Pancreas (tissue), 10 donors: ENCODE results near the gene SYNDIG1. TPM values are rescaled to one million over a fixed set of nuclear protein-coding genes. Genes with fewer than 3 reads are reported as not detected.

Experiments
- ATAC-seq, 4 donors: fragments of 200-7000 bp; cut with Tn5 transposase; one replicate each; pipeline versions ENCODE4 v1.8.0 to v1.9.1; 2020; ENCODE audit warnings: mild to moderate bottlenecking in 4 of 4, moderate library complexity in 4 of 4
- DNase-seq, 6 donors: peaks; one replicate each; pipeline ENCODE4 v3.0.0-alpha.2; 2020
- FAIRE-seq: peaks from 2 replicates; lab custom pipeline; 2012; peaks lifted over from hg19 to GRCh38; lab: Jason Lieb, UNC
- H3K27ac ChIP-seq, 4 donors: fragments of 200-600 bp; sonication (generic); 1 replicate in 3 of 4; 2 replicates in 1 of 4; pipeline versions ENCODE4 v1.5.0 to v1.8.0; 2020
- H3K27me3 ChIP-seq, 4 donors: fragments of 200-600 bp; one replicate each; pipeline ENCODE4 v1.8.0; 2021
- H3K36me3 ChIP-seq, 3 donors: fragments of 200-600 bp; sonication (generic) in 1 of 3; one replicate each; pipeline versions ENCODE4 v1.5.0 to v1.8.0; 2020 to 2021
- H3K4me1 ChIP-seq, 3 donors: fragments of 200-600 bp; one replicate each; pipeline ENCODE4 v1.8.0; 2021
- H3K4me3 ChIP-seq, 4 donors: fragments of 200-600 bp; sonication (generic) in 2 of 4; one replicate each; pipeline versions ENCODE4 v1.5.0 to v1.8.0; 2020 to 2021
- H3K9me3 ChIP-seq, 4 donors: fragments of 200-600 bp; one replicate each; pipeline ENCODE4 v1.8.0; 2021
- WGBS, 2 donors: extraction: QIAGEN DNeasy Blood & Tissue Kit; methylation state at CpG; one replicate each; pipeline ENCODE4 v1.1.7; 2013; 5-methylcytosine and 5-hydroxymethylcytosine counted together
- intact Hi-C, 3 donors: fragments of 100-400 bp; cut with DNase I; formaldehyde crosslinking; loops; one replicate each; pipeline versions ENCODE4 v1.11.1 to v1.14.2; 2022
- polyA plus RNA-seq, 2 donors: library from polyadenylated mRNA; stranded (reverse); fragments of 200-250 nt; gene quantifications; one replicate each; pipeline ENCODE4 v1.2.3, GENCODE V29; 2013
- total RNA-seq, 6 donors: library from RNA; stranded (reverse); fragmentation: NEBNext Ultra II Directional in 4 of 6; extraction: Animal tissue kit (Norgen Biotek cat#: 25700) in 4 of 6; gene quantifications; one replicate each; pipeline versions ENCODE4 v1.2.1 to v1.2.4, GENCODE V29; 2021 to 2023
- TF ChIP-seq, protein P1 (sequence below), 4 donors: fragments of 200-600 bp; sonication (generic) in 3 of 4; IDR thresholded peaks; one replicate each; pipeline versions ENCODE4 v1.5.0 to v1.8.0; 2021; ENCODE audit warnings: antibody characterized with exemption in 4 of 4
- donor health status: healthy with polysubstance abuse.
- donor health status: DM: no; HTN: no; CAD: no; lungs with moderate emphysema.
- donor health status: DM: no; HTN: no; CAD: no.
- donor health status: control.
- donor health status: control.
- donor health status: Bipolar disorder and iron deficiency.
- donor health status: DM: yes; HTN: yes; CAD: no.
- donor health status: DM: no; HTN: no; CAD: no.
- donor health status: DM: no; HTN: no; CAD: no.
- donor health status: DM: yes; HTN: yes; CAD: no.

SYNDIG1 gene
- total and polyA plus RNA-seq, 8 donors, result 0.04 to 0.46 (median 0.23) TPM; not detected in 1

DNA sequence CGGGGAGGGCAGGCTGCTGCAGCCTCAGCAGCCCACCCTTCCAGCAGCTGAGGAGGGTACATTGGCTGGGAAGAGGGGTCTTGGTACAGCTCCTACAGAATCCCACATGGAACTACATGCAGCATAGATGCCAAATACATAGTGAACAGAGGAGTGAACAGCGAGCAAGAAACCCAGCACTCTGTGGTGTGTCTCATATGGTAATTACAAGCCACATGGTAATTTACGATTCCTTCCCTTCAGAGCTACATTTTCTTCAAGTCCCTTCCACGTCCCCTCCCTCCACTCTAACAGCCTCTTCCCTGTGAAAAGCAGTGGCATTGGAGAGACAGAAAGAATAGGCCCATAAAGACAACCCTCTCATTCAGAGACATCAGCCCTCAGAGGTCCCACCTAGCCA is 167.7 kb downstream of the SYNDIG1 start:
- FAIRE-seq, result no peak
- intact Hi-C loops, result no loop called here
- TF ChIP-seq, protein P1, sequence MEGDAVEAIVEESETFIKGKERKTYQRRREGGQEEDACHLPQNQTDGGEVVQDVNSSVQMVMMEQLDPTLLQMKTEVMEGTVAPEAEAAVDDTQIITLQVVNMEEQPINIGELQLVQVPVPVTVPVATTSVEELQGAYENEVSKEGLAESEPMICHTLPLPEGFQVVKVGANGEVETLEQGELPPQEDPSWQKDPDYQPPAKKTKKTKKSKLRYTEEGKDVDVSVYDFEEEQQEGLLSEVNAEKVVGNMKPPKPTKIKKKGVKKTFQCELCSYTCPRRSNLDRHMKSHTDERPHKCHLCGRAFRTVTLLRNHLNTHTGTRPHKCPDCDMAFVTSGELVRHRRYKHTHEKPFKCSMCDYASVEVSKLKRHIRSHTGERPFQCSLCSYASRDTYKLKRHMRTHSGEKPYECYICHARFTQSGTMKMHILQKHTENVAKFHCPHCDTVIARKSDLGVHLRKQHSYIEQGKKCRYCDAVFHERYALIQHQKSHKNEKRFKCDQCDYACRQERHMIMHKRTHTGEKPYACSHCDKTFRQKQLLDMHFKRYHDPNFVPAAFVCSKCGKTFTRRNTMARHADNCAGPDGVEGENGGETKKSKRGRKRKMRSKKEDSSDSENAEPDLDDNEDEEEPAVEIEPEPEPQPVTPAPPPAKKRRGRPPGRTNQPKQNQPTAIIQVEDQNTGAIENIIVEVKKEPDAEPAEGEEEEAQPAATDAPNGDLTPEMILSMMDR (IDR thresholded peaks at IDR 0.05), result no peak
- ATAC-seq, result no peak
- whole genome bisulfite sequencing, 2 donors, result 77 to 84% methylated on average over 4 of the region's 4 CpGs
- H3K4me3 ChIP-seq, result no peak overlapping the region
- DNase-seq, result no peak
- no peaks in the 10 kb centered on the region for H3K9me3 ChIP-seq
- no peaks in the 10 kb centered on the region for H3K27me3 ChIP-seq
- no peaks in the 10 kb centered on the region for H3K4me1 ChIP-seq
- H3K36me3 ChIP-seq, result no peaks in the 10 kb centered on the region
- H3K27ac ChIP-seq, result no peak overlapping the region

DNA sequence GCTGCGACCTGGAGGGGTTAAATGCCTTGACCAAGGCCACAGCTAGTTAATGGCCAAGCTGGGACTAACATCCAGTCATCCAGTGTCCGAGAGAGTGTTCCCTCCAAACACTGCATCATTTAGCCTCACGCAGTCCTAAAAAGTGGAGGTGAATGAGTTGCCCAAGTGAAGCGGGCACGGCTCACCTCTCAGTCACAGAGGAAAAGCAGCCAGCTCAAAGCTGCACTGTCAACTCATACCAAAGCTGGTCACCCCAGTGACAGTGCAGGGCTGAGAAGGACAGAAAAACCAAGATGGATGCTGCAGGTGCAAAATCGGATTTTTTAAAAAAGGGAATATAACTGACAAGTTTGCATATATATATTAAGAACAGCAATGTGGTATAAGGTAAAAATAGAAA is 168.5 kb downstream of the SYNDIG1 start:
- no peaks in the 10 kb centered on the region for H3K27me3 ChIP-seq

DNA sequence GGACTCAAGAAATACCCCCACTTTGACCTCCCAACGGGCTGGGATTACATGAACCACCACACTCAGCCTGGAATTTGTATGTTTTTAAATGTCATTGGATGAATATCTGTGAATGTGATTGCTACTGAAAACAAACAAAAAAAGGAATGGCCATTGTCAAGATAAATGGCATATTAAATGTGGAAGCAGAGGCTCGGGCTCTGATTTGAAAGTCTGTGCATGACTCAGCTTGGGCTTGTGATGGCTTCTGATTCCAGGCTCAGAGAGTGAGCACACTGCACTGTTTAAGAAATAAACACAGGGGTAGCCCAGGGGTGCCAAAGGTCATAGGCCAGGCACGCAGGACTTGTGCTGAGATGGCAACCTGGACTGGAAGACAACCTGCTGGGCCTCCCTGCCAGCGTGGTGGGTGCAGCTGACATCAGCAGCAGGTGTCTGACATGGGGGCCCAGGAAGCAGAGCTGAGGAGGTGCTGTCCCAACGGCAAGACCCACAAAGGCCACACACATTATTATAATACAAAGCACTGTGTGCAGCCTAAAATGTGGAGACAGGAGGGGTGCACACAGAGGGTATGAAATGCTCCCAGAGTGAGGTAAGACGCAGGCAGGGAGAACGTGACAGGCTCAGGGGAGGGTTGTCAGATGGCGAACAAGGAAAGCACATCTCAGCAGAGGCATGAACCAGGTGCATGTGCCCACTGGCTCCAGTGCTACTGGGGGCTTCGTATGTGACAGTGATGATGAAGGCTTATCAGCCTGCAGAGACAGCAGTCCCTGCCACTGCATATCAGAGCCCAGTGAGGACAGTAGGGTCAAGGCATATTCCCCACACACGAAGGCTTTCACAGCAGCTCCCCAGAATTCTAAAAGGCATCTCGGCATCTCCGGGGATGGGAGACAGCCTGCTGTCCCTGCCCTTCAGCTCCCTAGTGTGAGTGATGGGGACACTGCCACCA is 169.4 kb downstream of the SYNDIG1 start:
- no peak for DNase-seq

More for the DNA sequence above, 168.5 kb downstream of the SYNDIG1 start:
- no peak for ATAC-seq
- Histone ChIP-seq H3K4me3 (no peak overlapping the region), H3K27ac (no peak overlapping the region), H3K9me3 (no peaks in the 10 kb centered on the region), H3K36me3 (no peaks in the 10 kb centered on the region), H3K4me1 (no peaks in the 10 kb centered on the region)
- no peak for DNase-seq
- TF ChIP-seq, protein P1 (IDR thresholded peaks at IDR 0.05), result no peak
- 64 to 68% methylated on average over 6 of the region's 6 CpGs for WGBS, 2 donors
- intact Hi-C loops, result no loop called here
- no peak for FAIRE-seq

DNA sequence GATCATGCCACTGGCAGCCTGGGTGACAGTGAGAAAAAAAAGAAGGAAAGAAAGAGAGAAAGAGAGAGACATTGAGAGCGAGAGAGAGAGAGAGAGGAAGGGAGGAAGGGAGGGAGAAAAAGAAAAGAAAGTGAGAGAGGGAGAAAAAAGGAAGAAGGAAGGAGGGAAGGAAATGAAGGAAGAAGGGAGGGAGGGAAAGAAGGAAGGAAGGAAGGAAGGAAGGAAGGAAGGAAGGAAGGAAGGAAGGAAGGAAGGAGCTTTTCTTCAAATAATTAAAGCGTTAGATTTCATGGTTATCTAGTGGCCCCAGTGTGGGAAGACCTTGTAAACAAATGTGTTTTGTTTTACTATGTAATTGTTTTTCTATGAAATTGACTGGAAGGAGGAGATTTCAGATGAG is 170.8 kb downstream of the SYNDIG1 start:
- no peak for FAIRE-seq
- intact Hi-C loops, result loop anchor here in 1 of 3 donors (10.0 kb wide), 1 partner anchor 55 kb away; no protein-coding TSS in a partner anchor
- no peak overlapping the region for H3K4me3 ChIP-seq
- no peaks in the 10 kb centered on the region for H3K9me3 ChIP-seq
- H3K36me3 ChIP-seq, result no peaks in the 10 kb centered on the region
- no peaks in the 10 kb centered on the region for H3K4me1 ChIP-seq
- 71 to 78% methylated on average over 2 of the region's 2 CpGs for WGBS, 2 donors
- TF ChIP-seq, protein P1 (IDR thresholded peaks at IDR 0.05), result no peak
- H3K27ac ChIP-seq, result no peak overlapping the region
- ATAC-seq, result no peak
- no peaks in the 10 kb centered on the region for H3K27me3 ChIP-seq
- no peak for DNase-seq

More for the DNA sequence above, 169.4 kb downstream of the SYNDIG1 start:
- Histone ChIP-seq H3K27me3 (no peaks in the 10 kb centered on the region), H3K36me3 (no peaks in the 10 kb centered on the region), H3K27ac (no peak overlapping the region), H3K4me3 (no peak overlapping the region), H3K4me1 (no peaks in the 10 kb centered on the region), H3K9me3 (no peaks in the 10 kb centered on the region)
- ATAC-seq (no peak), FAIRE-seq (no peak)
- intact Hi-C loops, result no loop called here
- TF ChIP-seq, protein P1 (IDR thresholded peaks at IDR 0.05), result no peak
- WGBS, 2 donors, result 58 to 68% methylated on average over 12 of the region's 12 CpGs

DNA sequence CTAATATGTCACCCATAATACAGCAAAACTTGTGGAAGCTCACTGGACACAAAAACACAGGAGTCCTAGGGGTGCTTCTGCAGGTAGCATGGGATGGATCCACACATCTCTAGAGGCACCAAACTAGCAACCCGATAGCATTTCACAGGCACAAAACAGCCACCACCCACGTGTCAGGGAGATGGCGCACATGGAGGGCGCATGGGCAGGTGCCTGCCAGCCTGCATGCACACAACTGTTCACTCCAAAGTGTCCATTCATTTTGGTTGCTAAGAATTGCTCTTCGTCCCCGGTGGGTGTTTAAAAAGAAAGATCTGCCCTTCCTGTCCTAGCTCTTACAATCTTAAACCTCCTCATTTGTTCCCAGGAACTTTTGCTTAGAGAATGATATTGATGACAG is 171.3 kb downstream of the SYNDIG1 start:
- no peak for DNase-seq
- WGBS, 2 donors, result 69 to 82% methylated on average over 6 of the region's 6 CpGs

More for the DNA sequence above, 171.3 kb downstream of the SYNDIG1 start:
- TF ChIP-seq, protein P1 (IDR thresholded peaks at IDR 0.05), result no peak
- intact Hi-C loops, result loop anchor here in 1 of 3 donors (10.0 kb wide), 1 partner anchor 56 kb away; no protein-coding TSS in a partner anchor
- Histone ChIP-seq H3K4me3 (no peak overlapping the region), H3K27me3 (no peaks in the 10 kb centered on the region), H3K4me1 (no peaks in the 10 kb centered on the region), H3K36me3 (no peaks in the 10 kb centered on the region), H3K27ac (no peak overlapping the region), H3K9me3 (no peaks in the 10 kb centered on the region)
- ATAC-seq (no peak), FAIRE-seq (no peak)
